SK-N-SH (cell line): ENCODE results near the gene WDR81.

Source experiments
- GABPA ChIP-seq: IDR thresholded peaks from 2 replicates; pipeline ENCODE4 v1.4.0; 2012; ENCODE audit warnings: low read depth, mild to moderate bottlenecking
- NFIC ChIP-seq: IDR thresholded peaks from 2 replicates; pipeline ENCODE4 v1.4.0; 2012; ENCODE audit warnings: borderline replicate concordance
- POLR2AphosphoS5 ChIP-seq: IDR thresholded peaks from 2 replicates; pipeline ENCODE4 v1.6.1; 2012; ENCODE audit warnings: low read depth, low read length
- RFX5 ChIP-seq: IDR thresholded peaks from 2 replicates; pipeline ENCODE4 v1.6.1; 2012; ENCODE audit warnings: mild to moderate bottlenecking, improper control_type of control experiment, low read length
- TF ChIP-seq, protein P1 (sequence below): fragments of 200-600 bp; sonication (generic); IDR thresholded peaks from 2 replicates; pipeline ENCODE4 v1.6.1; 2017; ENCODE audit warnings: antibody characterized with exemption, mild to moderate bottlenecking, moderate library complexity
- TF ChIP-seq, protein P2 (sequence below): IDR thresholded peaks from 2 replicates; pipeline ENCODE4 v1.6.1; 2012; ENCODE audit warnings: mild to moderate bottlenecking, low read depth, low read length, moderate library complexity

DNA sequence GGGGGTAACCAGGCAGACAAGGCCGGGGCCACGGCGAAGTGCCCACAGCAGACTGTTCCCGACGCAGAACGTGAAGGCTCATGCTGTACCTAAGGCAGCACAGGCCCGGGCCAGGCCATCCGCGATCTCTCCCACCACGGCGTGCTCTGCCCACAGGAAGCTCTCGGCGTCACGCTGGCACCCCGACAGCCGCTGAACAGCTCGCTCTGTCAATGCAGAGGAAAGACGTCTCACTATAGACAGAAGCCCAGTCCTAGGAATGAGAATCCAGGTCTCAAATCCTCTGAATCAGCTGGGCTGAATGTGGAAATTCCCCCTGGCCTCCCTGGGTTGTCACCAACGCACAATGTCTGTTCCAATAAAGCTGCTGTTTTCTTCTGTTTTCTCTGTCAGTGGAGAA is 58.8 kb downstream of the WDR81 start:
- TF ChIP-seq NFIC (no peak), POLR2AphosphoS5 (no peak), RFX5 (no peak), GABPA (no peak)
- TF ChIP-seq, protein P1, sequence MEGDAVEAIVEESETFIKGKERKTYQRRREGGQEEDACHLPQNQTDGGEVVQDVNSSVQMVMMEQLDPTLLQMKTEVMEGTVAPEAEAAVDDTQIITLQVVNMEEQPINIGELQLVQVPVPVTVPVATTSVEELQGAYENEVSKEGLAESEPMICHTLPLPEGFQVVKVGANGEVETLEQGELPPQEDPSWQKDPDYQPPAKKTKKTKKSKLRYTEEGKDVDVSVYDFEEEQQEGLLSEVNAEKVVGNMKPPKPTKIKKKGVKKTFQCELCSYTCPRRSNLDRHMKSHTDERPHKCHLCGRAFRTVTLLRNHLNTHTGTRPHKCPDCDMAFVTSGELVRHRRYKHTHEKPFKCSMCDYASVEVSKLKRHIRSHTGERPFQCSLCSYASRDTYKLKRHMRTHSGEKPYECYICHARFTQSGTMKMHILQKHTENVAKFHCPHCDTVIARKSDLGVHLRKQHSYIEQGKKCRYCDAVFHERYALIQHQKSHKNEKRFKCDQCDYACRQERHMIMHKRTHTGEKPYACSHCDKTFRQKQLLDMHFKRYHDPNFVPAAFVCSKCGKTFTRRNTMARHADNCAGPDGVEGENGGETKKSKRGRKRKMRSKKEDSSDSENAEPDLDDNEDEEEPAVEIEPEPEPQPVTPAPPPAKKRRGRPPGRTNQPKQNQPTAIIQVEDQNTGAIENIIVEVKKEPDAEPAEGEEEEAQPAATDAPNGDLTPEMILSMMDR = no peak
- TF ChIP-seq, protein P2, sequence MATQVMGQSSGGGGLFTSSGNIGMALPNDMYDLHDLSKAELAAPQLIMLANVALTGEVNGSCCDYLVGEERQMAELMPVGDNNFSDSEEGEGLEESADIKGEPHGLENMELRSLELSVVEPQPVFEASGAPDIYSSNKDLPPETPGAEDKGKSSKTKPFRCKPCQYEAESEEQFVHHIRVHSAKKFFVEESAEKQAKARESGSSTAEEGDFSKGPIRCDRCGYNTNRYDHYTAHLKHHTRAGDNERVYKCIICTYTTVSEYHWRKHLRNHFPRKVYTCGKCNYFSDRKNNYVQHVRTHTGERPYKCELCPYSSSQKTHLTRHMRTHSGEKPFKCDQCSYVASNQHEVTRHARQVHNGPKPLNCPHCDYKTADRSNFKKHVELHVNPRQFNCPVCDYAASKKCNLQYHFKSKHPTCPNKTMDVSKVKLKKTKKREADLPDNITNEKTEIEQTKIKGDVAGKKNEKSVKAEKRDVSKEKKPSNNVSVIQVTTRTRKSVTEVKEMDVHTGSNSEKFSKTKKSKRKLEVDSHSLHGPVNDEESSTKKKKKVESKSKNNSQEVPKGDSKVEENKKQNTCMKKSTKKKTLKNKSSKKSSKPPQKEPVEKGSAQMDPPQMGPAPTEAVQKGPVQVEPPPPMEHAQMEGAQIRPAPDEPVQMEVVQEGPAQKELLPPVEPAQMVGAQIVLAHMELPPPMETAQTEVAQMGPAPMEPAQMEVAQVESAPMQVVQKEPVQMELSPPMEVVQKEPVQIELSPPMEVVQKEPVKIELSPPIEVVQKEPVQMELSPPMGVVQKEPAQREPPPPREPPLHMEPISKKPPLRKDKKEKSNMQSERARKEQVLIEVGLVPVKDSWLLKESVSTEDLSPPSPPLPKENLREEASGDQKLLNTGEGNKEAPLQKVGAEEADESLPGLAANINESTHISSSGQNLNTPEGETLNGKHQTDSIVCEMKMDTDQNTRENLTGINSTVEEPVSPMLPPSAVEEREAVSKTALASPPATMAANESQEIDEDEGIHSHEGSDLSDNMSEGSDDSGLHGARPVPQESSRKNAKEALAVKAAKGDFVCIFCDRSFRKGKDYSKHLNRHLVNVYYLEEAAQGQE = no peak
